Upper lobe of left lung (tissue), 4 donors: ENCODE data around the gene WFIKKN2.

Source experiments
- EP300 ChIP-seq, 4 donors: sonication (generic); formaldehyde crosslinking; IDR thresholded peaks; one replicate each; pipeline ENCODE4 v1.5.1; 2017; ENCODE audit warnings: antibody characterized with exemption in 4 of 4, control low read depth in 2 of 4
- POLR2A ChIP-seq, 4 donors: fragments of 450-650 bp; IDR thresholded peaks; one replicate each; pipeline ENCODE4 v1.5.1; 2016 to 2017; ENCODE audit warnings: antibody characterized with exemption in 4 of 4, mild to moderate bottlenecking in 2 of 4
- POLR2AphosphoS5 ChIP-seq, 2 donors: sonication (generic); formaldehyde crosslinking; IDR thresholded peaks; one replicate each; pipeline ENCODE4 v1.5.1; 2017; ENCODE audit warnings: antibody characterized with exemption in 2 of 2
- TF ChIP-seq, protein P1 (sequence below), 6 experiments: fragments of 450-650 bp in 4 of 6; fragments of 200-600 bp in 2 of 6; sonication (generic) in 2 of 6; IDR thresholded peaks; one replicate each; pipeline ENCODE4 v1.5.1; 2016 to 2019; ENCODE audit warnings: antibody characterized with exemption in 6 of 6

GRCh38 chr17:50850640-50851039 lies 15.3 kb downstream of the WFIKKN2 start:
- no peak for TF ChIP-seq POLR2AphosphoS5 (IDR thresholded peaks at IDR 0.05)
- TF ChIP-seq POLR2A (IDR thresholded peaks at IDR 0.05) = no peak
- TF ChIP-seq, protein P1, sequence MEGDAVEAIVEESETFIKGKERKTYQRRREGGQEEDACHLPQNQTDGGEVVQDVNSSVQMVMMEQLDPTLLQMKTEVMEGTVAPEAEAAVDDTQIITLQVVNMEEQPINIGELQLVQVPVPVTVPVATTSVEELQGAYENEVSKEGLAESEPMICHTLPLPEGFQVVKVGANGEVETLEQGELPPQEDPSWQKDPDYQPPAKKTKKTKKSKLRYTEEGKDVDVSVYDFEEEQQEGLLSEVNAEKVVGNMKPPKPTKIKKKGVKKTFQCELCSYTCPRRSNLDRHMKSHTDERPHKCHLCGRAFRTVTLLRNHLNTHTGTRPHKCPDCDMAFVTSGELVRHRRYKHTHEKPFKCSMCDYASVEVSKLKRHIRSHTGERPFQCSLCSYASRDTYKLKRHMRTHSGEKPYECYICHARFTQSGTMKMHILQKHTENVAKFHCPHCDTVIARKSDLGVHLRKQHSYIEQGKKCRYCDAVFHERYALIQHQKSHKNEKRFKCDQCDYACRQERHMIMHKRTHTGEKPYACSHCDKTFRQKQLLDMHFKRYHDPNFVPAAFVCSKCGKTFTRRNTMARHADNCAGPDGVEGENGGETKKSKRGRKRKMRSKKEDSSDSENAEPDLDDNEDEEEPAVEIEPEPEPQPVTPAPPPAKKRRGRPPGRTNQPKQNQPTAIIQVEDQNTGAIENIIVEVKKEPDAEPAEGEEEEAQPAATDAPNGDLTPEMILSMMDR (IDR thresholded peaks at IDR 0.05) = no peak
- no peak for TF ChIP-seq EP300 (IDR thresholded peaks at IDR 0.05)
